B cell (primary cell): ENCODE measurements around the gene TAF10.

Experiments used
- EZH2 ChIP-seq: IDR thresholded peaks from 2 replicates; pipeline ENCODE4 v1.6.1; 2012; ENCODE audit warnings: borderline replicate concordance, low read depth, mild to moderate bottlenecking, moderate library complexity, low read length; ENCODE audit not compliant: insufficient read depth, poor library complexity, severe bottlenecking
- TF ChIP-seq, protein P1 (sequence below): fragments of 200-600 bp; IDR thresholded peaks from one replicate; pipeline ENCODE4 v1.8.0; 2022; ENCODE audit warnings: antibody characterized with exemption, mild to moderate bottlenecking

DNA sequence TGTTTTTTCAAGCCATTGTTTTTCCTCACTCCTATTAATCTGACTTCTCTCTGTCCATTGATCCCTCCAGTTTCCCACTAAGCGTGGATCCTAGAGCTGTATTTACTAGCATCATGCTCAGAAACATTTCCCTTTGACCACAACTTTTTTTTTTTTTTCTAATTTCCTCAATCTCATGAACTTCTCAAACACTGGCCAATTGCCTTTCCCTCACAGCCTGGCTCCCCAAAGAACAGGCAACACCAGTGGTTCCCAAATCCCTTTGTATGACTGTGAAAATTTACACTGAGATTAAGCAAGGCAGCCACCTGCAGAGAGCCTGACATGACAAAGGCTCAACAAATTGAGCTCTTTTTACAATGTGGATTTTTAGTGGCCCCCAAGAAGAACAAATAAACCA is 8.6 kb upstream of the TAF10 start:
- TF ChIP-seq, protein P1, sequence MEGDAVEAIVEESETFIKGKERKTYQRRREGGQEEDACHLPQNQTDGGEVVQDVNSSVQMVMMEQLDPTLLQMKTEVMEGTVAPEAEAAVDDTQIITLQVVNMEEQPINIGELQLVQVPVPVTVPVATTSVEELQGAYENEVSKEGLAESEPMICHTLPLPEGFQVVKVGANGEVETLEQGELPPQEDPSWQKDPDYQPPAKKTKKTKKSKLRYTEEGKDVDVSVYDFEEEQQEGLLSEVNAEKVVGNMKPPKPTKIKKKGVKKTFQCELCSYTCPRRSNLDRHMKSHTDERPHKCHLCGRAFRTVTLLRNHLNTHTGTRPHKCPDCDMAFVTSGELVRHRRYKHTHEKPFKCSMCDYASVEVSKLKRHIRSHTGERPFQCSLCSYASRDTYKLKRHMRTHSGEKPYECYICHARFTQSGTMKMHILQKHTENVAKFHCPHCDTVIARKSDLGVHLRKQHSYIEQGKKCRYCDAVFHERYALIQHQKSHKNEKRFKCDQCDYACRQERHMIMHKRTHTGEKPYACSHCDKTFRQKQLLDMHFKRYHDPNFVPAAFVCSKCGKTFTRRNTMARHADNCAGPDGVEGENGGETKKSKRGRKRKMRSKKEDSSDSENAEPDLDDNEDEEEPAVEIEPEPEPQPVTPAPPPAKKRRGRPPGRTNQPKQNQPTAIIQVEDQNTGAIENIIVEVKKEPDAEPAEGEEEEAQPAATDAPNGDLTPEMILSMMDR = no peak
- no peak for TF ChIP-seq EZH2
